ENCODE measurements around the gene MGRN1. TPM values are rescaled to one million over a fixed set of nuclear protein-coding genes. Genes with fewer than 3 reads are reported as not detected.

The MGRN1 gene
- total and polyA plus RNA-seq, 2 donors (not counting 1 experiment from before 2014, with no cell fraction given), result 5.4 to 26.1 TPM

DNA sequence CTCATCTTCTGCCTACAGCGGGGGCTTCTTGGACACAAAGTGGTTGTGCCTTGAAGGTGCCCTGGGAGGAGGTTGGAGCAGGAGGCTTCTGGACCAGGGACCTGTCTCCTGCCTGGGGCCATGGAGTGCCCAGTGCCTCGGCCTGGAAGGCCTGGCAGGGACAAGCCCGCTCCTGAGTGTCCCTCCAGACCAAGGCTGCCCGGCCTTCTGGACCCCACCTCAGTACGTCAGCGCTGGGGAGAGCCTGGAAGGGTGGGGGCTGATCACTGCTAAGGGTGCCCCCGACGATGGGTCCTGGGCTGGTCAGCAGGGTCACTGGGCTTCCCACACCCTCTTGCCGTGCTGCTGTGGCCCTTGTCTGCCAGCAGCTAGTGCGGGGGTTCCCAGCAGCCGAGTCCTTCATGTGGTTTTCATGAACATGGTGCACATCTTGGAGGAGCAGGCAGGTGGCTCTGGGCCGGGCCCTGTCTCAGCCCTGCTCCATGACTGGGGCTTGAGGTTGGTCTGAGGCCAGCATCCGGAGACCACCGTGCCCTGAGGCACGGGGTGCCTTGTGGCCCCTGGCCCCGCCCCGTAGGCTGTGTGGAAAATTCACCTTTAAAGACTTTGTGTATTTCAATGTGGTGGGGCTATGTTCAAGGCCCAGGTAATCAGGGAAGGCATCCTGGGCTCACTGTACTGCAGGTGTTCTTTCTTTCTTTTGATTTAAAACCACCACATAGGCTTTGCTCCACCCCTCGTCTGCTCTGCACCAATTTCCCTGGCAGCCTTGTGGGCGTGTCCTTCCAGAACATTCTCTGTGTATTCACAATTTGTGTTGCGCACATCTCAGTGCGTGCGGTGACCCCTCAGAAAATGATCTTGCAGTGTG is 22.4 kb downstream of the MGRN1 start:
- Histone ChIP-seq H3K4me1 (ENCODE audit: control insufficient read depth, extremely low read depth, insufficient read depth, low read length) (no peaks in the 10 kb centered on the region), H4K20me1 (ENCODE audit: control insufficient read depth, extremely low read depth, insufficient read depth, low read length) (no peaks in the 10 kb centered on the region), H3K9me3 (ENCODE audit: control insufficient read depth, insufficient read depth, low read depth, low read length) (no peaks in the 10 kb centered on the region), H3K4me3 (replicated peaks in 1 of 4; ENCODE audit: control extremely low read depth in 1 of 4, insufficient read depth in 1 of 4, low read depth in 3 of 4, low read length in 4 of 4) (no peak overlapping the region), H3K9ac (ENCODE audit: insufficient read depth, low read length) (no peak overlapping the region), H3K27me3 (ENCODE audit: control insufficient read depth, insufficient read depth, low read length) (no peaks in the 10 kb centered on the region), H3K79me2 (ENCODE audit: control insufficient read depth, insufficient read depth, low read length) (peaks cover 15% of the 10 kb centered on the region), H3K4me2 (ENCODE audit: extremely low read depth, insufficient read depth, low read length) (no peak overlapping the region), H3K27ac (ENCODE audit: insufficient read depth, low read length) (no peak overlapping the region), H3K36me3 (ENCODE audit: control insufficient read depth, insufficient read depth, low read length) (peaks cover 3% of the 10 kb centered on the region), H2AFZ (ENCODE audit: low read length) (no peak overlapping the region)
- no peak for DNase-seq (ENCODE audit: low read depth in 2 of 2)
- TF ChIP-seq EZH2 (IDR thresholded peaks at IDR 0.05; ENCODE audit: low read length, missing control alignments), result no peak
- TF ChIP-seq, protein P1, sequence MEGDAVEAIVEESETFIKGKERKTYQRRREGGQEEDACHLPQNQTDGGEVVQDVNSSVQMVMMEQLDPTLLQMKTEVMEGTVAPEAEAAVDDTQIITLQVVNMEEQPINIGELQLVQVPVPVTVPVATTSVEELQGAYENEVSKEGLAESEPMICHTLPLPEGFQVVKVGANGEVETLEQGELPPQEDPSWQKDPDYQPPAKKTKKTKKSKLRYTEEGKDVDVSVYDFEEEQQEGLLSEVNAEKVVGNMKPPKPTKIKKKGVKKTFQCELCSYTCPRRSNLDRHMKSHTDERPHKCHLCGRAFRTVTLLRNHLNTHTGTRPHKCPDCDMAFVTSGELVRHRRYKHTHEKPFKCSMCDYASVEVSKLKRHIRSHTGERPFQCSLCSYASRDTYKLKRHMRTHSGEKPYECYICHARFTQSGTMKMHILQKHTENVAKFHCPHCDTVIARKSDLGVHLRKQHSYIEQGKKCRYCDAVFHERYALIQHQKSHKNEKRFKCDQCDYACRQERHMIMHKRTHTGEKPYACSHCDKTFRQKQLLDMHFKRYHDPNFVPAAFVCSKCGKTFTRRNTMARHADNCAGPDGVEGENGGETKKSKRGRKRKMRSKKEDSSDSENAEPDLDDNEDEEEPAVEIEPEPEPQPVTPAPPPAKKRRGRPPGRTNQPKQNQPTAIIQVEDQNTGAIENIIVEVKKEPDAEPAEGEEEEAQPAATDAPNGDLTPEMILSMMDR (conservative IDR thresholded peaks at IDR 0.05 in 1 of 2, IDR thresholded peaks at IDR 0.05 in 1 of 2; ENCODE audit: low read depth in 1 of 2, low read length in 2 of 2), result no peak

DNA sequence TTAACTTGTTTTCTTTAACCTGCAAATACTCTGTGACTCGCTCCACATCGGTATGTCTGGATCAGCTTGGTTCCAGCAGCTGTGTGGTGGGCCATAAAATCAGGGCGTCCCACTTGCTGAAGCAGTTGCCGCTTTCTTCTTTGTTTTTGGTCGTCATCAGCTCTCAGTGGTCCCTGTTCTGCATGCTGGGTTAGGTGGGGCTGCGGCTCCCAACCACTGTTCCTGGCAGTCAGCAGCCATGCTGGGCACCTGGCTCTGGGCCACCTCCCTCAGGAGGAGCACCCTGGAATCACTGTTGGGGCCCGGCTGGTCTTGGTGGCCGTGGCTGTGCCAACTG is 23.0 kb downstream of the MGRN1 start:
- Histone ChIP-seq H3K79me2 (ENCODE audit: control insufficient read depth, insufficient read depth, low read length) (peaks cover 13% of the 10 kb centered on the region), H3K4me2 (ENCODE audit: extremely low read depth, insufficient read depth, low read length) (no peak overlapping the region), H2AFZ (ENCODE audit: low read length) (no peak overlapping the region), H3K4me1 (ENCODE audit: control insufficient read depth, extremely low read depth, insufficient read depth, low read length) (no peaks in the 10 kb centered on the region), H3K27me3 (ENCODE audit: control insufficient read depth, insufficient read depth, low read length) (no peaks in the 10 kb centered on the region), H3K4me3 (replicated peaks in 1 of 4; ENCODE audit: control extremely low read depth in 1 of 4, insufficient read depth in 1 of 4, low read depth in 3 of 4, low read length in 4 of 4) (no peak overlapping the region), H3K9ac (ENCODE audit: insufficient read depth, low read length) (no peak overlapping the region), H4K20me1 (ENCODE audit: control insufficient read depth, extremely low read depth, insufficient read depth, low read length) (no peaks in the 10 kb centered on the region), H3K9me3 (ENCODE audit: control insufficient read depth, insufficient read depth, low read depth, low read length) (no peaks in the 10 kb centered on the region), H3K36me3 (ENCODE audit: control insufficient read depth, insufficient read depth, low read length) (peaks cover 5% of the 10 kb centered on the region), H3K27ac (ENCODE audit: insufficient read depth, low read length) (no peak overlapping the region)
- no peak for DNase-seq (ENCODE audit: low read depth in 2 of 2)
- TF ChIP-seq, protein P1 (conservative IDR thresholded peaks at IDR 0.05 in 1 of 2, IDR thresholded peaks at IDR 0.05 in 1 of 2; ENCODE audit: low read depth in 1 of 2, low read length in 2 of 2), result no peak
- no peak for TF ChIP-seq EZH2 (IDR thresholded peaks at IDR 0.05; ENCODE audit: low read length, missing control alignments)

DNA sequence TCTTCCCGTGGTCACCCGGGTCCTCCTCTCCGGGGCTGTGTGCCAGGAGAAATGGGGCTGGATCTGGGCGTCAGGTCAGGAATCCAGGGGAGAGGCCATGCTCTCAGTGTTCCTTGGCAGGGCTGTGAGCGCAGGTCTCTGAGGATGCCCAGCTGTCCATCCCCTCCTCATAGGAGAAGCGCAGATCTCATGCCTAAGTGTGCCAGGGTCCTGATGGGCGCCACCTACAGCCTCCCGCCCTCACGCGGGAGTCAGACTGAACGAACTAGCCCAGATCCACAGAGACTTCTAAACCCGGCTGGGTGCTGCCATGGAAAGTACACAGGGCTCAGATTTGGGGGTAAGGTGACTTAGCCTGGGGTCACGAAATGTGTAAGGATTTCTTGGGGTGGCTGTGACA is 24.3 kb downstream of the MGRN1 start:
- TF ChIP-seq, protein P1 (conservative IDR thresholded peaks at IDR 0.05 in 1 of 2, IDR thresholded peaks at IDR 0.05 in 1 of 2; ENCODE audit: low read depth in 1 of 2, low read length in 2 of 2), result no peak
- no peak for TF ChIP-seq EZH2 (IDR thresholded peaks at IDR 0.05; ENCODE audit: low read length, missing control alignments)
- peaks cover 11% of the 10 kb centered on the region for H3K79me2 ChIP-seq (ENCODE audit: control insufficient read depth, insufficient read depth, low read length)
- no peak for DNase-seq (ENCODE audit: low read depth in 2 of 2)
- no peaks in the 10 kb centered on the region for H3K9me3 ChIP-seq (ENCODE audit: control insufficient read depth, insufficient read depth, low read depth, low read length)
- no peak overlapping the region for H3K9ac ChIP-seq (ENCODE audit: insufficient read depth, low read length)
- H3K36me3 ChIP-seq (ENCODE audit: control insufficient read depth, insufficient read depth, low read length), result peaks cover 5% of the 10 kb centered on the region
- no peak overlapping the region for H3K4me3 ChIP-seq (replicated peaks in 1 of 4; ENCODE audit: control extremely low read depth in 1 of 4, insufficient read depth in 1 of 4, low read depth in 3 of 4, low read length in 4 of 4)
- no peaks in the 10 kb centered on the region for H3K27me3 ChIP-seq (ENCODE audit: control insufficient read depth, insufficient read depth, low read length)
- no peak overlapping the region for H3K27ac ChIP-seq (ENCODE audit: insufficient read depth, low read length)
- no peak overlapping the region for H2AFZ ChIP-seq (ENCODE audit: low read length)
- no peaks in the 10 kb centered on the region for H3K4me1 ChIP-seq (ENCODE audit: control insufficient read depth, extremely low read depth, insufficient read depth, low read length)
- H3K4me2 ChIP-seq (ENCODE audit: extremely low read depth, insufficient read depth, low read length), result no peak overlapping the region
- no peaks in the 10 kb centered on the region for H4K20me1 ChIP-seq (ENCODE audit: control insufficient read depth, extremely low read depth, insufficient read depth, low read length)

Measured in fibroblast of lung (primary cell).